ENCODE results near the gene ORM2.

DNA sequence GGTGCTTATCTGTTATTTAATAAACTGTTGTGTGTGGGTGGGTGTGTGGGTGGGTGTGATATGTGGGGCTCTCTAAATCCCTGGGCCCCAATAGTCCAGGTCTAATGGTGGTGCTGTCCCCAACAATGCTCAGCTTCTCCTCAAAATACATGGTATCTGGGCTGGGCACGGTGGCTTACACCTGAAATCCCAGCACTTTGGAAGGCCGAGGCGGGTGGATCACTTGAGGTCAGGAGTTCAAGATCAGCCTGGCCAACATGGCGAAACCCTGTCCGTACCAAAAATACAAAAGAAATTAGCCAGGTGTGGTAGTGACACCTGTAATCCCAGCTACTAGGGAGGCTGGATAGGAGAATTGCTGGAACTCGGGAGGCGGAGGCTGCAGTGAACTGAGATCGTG, 11.3 kb upstream of the ORM2 start:
- TF ChIP-seq CTCF (conservative IDR thresholded peaks at IDR 0.05 in 1 of 2, IDR thresholded peaks at IDR 0.05 in 1 of 2; ENCODE audit: extremely low read depth in 1 of 2, insufficient read depth in 1 of 2, low read depth in 1 of 2, low read length in 2 of 2) (no peak), EZH2 (IDR thresholded peaks at IDR 0.05; ENCODE audit: borderline replicate concordance, low read length) (no peak)

Measured in mammary epithelial cell (primary cell).